Measurements from ENCODE around the gene OR1I1. TPM values are rescaled to one million over a fixed set of nuclear protein-coding genes. Genes with fewer than 3 reads are reported as not detected.
"Not testable (repeated sequence)": the region's sequence is repeated elsewhere in the genome, so short reads cannot be mapped to it uniquely, and the experiment has no call there.

The OR1I1 gene
- under 0.01 TPM for total RNA-seq

- DNase-seq (ENCODE audit: low spot score in 2 of 2) (no peak), FAIRE-seq (no peak)
Observed at GRCh38 chr19:15081911-15082310, at the start of gene OR1I1. OR1I1 (plus strand) TSS chr19:15082211; CDS start chr19:15087066, 4,855 bp downstream.

GRCh38 chr19:15035795-15036311 lies 46.2 kb upstream of the OR1I1 start:
- DNase-seq (ENCODE audit: low spot score in 2 of 2) (no peak), FAIRE-seq (no peak)

GRCh38 chr19:15037586-15037985 lies 44.4 kb upstream of the OR1I1 start:
- FAIRE-seq (no peak), DNase-seq (ENCODE audit: low spot score in 2 of 2) (no peak)

GRCh38 chr19:15038294-15038693 lies 43.7 kb upstream of the OR1I1 start:
- DNase-seq (ENCODE audit: low spot score in 2 of 2), result no peak
- no peak for FAIRE-seq

GRCh38 chr19:15042003-15042402 lies 40.0 kb upstream of the OR1I1 start:
- DNase-seq (ENCODE audit: low spot score in 2 of 2) (no peak), FAIRE-seq (no peak)

GRCh38 chr19:15042826-15043225 lies 39.2 kb upstream of the OR1I1 start:
- FAIRE-seq (no peak), DNase-seq (ENCODE audit: low spot score in 2 of 2) (no peak)

GRCh38 chr19:15045506-15045905 lies 36.5 kb upstream of the OR1I1 start:
- DNase-seq (ENCODE audit: low spot score in 2 of 2) (no peak), FAIRE-seq (no peak)

GRCh38 chr19:15047680-15048079 lies 34.3 kb upstream of the OR1I1 start:
- DNase-seq (ENCODE audit: low spot score in 2 of 2) (no peak), FAIRE-seq (no peak)

GRCh38 chr19:15048128-15048527 lies 33.9 kb upstream of the OR1I1 start:
- no peak for DNase-seq (ENCODE audit: low spot score in 2 of 2)
- no peak for FAIRE-seq

GRCh38 chr19:15048885-15049541 lies 33.0 kb upstream of the OR1I1 start, which contains the start of gene CASP14:
CASP14 (plus strand) TSS chr19:15049480; CDS start chr19:15052252, 2,772 bp downstream.
- FAIRE-seq (no peak), DNase-seq (ENCODE audit: low spot score in 2 of 2) (no peak)

- DNase-seq (ENCODE audit: low spot score in 2 of 2) (no peak), FAIRE-seq (no peak)
Observed at GRCh38 chr19:15050639-15051038, 31.4 kb upstream of the OR1I1 start.

GRCh38 chr19:15062036-15062435 lies 20.0 kb upstream of the OR1I1 start:
- DNase-seq (ENCODE audit: low spot score in 2 of 2) (no peak), FAIRE-seq (no peak)

- FAIRE-seq; DNase-seq (ENCODE audit: low spot score in 2 of 2): not testable (repeated sequence)
Observed at GRCh38 chr19:15070386-15070785, 11.6 kb upstream of the OR1I1 start.

GRCh38 chr19:15072930-15073647 lies 8.9 kb upstream of the OR1I1 start:
- DNase-seq (ENCODE audit: low spot score in 2 of 2), result no peak
- no peak for FAIRE-seq

GRCh38 chr19:15074371-15074770 lies 7.6 kb upstream of the OR1I1 start:
- FAIRE-seq (no peak), DNase-seq (ENCODE audit: low spot score in 2 of 2) (no peak)

- no peak for FAIRE-seq
Observed at GRCh38 chr19:15075806-15076205, 6.2 kb upstream of the OR1I1 start.

GRCh38 chr19:15080002-15080401 lies 2.0 kb upstream of the OR1I1 start:
- not testable (repeated sequence) for FAIRE-seq; DNase-seq (ENCODE audit: low spot score in 2 of 2)

More at GRCh38 chr19:15075806-15076205, 6.2 kb upstream of the OR1I1 start:
- DNase-seq (ENCODE audit: low spot score in 2 of 2), result no peak

- FAIRE-seq (no peak), DNase-seq (ENCODE audit: low spot score in 2 of 2) (no peak)
Observed at GRCh38 chr19:15087182-15087581, 5.2 kb downstream of the OR1I1 start.

GRCh38 chr19:15091918-15092753 lies 10.1 kb downstream of the OR1I1 start:
- FAIRE-seq (no peak), DNase-seq (ENCODE audit: low spot score in 2 of 2) (peak in 1 of 2 donors; percentile 47)

- DNase-seq (ENCODE audit: low spot score in 2 of 2) (no peak), FAIRE-seq (no peak)
Observed at GRCh38 chr19:15093001-15093400, 11.0 kb downstream of the OR1I1 start.

- FAIRE-seq, result no peak
Observed at GRCh38 chr19:15096223-15096622, 14.2 kb downstream of the OR1I1 start.

More at GRCh38 chr19:15096223-15096622, 14.2 kb downstream of the OR1I1 start:
- DNase-seq (ENCODE audit: low spot score in 2 of 2), result no peak

Measured in frontal cortex (tissue), 4 donors.